GM18519 (cell line): ENCODE results near the gene NELL2.
"Not testable (repeated sequence)": the region's sequence is repeated elsewhere in the genome, so short reads cannot be mapped to it uniquely, and the experiment has no call there.

Experiments used
- ATAC-seq: cut with Tn5 transposase; IDR thresholded peaks from one replicate; pipeline ENCODE4 v1.9.1; 2021; ENCODE audit warnings: mild to moderate bottlenecking, moderate library complexity; ENCODE audit not compliant: unreplicated experiment, low FRiP score

The NELL2 gene

DNA sequence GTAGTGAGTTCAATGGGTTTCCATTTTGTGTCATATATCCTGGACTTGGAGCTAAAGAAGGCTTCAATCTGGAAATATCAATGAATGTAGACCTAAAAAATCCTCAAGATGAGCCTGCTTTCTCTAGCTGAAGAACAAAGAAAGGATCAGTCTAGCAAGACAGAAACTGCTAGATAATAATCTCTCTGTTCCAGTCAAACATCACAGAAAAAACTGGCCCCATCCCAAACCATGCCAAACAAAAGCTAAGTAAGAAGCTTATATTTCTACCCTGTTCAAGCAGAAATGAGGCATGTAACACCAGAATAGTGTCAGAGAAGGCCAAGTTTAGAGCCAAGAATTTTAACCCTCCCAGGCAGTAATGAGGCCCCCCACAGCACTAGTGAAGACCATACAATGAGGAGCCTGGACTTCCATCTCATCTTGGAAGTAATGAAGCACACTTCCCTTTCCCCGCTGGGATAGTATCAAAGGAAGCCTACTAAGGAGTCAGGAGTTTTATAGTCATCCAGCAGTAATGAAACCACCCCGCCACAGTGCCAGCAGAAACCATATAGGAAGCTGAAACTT lies 95.8 kb downstream of the NELL2 start:
- ATAC-seq: no peak

DNA sequence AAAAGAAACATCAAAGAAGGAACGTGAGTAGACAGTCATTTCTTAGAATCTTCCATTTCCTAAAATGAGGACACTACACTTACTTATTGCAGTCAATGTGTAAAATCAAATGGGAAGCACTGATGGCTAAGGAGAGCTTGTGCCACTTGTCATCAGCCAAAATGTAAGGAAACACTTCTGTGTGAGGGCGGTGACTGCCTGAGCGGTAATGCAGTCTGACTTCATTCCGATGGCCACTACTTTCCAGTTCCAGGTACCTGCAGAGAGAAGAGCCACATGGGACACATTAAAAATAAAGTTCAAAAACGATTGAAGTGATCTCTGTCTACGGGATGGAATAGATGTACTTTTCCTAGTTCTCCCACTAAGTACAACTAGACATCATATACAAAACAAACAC lies 96.3 kb downstream of the NELL2 start:
- ATAC-seq: no peak

DNA sequence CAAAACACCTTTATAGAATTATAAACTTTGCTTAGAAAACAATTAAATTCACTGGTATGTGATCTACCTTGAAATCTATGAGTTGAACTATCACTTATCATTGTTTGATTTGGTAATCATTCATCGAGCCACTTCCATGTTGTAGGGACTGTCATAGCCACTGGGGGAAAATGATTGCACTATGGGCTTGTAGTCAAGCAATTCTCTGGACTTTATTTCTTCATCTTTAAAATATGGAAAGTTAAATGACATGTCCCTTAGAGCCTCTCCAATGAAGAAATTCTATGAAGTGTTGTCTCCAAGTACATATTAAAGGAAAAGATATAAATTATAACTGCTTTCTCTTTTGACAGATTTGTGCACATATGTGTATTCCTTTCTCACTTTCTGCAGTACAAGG lies 97.3 kb downstream of the NELL2 start:
- ATAC-seq: no peak

DNA sequence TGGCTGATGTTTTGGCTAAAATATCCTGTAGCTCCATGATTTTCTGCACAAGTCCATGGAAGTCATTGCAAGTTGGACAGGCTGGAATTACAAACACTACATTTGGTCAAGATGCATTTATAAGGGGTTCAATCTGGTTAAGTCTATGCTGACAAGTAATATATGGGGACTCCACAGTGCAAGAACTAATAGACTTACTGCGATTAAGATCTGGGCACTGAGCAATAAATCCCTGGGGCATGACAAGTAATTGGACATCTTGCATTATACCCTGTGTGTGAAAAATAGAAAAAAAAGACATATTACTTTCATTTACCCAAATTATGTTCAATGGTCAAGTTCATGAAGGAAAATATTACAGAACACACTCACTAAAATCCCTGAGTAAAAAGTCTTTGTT lies 99.1 kb downstream of the NELL2 start:
- ATAC-seq: no peak

DNA sequence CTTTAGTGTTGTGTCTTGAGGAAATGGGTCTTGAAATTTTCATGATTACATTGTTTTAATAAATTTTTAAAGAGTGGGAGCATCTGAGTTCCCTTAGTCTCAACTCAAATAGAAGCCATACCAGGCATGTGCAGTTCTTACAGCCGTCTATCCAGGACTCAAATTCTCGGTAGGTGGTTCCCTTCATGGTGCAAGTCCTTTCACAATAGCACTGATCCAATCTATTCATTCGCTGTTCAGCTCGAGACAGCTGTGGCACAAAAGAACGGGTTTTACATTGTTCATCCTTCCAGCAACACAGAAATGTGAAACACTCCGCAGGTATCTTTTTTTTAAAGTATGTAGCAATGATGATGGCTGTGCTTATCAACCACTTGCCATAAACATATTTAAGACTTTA lies 100.2 kb downstream of the NELL2 start:
- ATAC-seq: no peak

DNA sequence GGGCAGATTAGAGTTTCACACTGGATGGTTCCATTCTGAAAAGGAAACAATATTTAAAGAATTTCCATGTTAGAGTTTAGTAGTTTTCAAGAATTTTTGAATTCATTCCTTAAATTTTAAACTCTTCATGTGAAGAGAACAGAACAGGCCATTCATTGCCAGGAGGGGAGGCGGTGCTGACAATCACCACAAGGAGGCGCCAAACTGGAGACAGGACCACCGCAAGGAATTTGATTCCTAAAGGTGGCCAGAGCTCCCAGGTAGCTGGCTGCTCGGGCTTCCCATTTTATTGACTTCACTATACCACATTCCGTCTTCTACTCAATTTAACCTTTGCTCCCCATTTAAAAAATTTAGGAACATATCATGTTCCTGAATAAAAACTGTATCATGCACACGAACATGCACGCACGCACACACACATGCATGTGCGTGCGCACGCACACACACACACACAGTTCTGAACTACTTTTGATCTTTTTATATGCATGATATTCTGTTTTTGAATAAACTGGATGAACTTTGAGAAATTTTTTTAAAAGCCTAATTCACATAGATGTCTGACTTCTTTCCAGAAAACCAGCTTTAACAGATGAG lies 101.2 kb downstream of the NELL2 start:
- ATAC-seq: no peak

DNA sequence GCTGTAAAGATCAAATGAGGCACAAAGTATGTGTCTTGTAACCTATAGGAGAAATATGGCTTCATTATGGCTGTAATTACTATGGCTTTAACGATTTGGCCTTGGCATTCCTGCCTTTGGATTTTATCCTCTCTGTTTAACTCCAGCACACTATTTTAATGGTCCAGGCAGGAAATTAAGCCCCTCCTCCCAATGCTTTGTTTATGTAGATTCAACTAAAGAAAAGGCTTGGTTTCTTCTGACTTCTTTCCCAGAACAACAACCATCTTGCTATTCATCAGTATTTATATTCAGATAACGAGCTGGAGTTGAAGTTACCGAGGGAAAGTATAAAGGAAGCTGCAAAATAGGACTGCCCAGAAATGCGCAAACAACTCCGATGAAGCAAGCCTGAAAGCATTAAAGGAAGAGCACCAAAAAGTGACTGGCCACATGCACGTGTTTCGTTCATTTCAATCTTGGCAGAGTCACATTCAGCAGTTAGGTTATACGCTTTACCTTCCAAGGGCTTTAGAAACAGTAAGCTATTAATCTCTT lies 104.6 kb downstream of the NELL2 start:
- ATAC-seq: no peak

DNA sequence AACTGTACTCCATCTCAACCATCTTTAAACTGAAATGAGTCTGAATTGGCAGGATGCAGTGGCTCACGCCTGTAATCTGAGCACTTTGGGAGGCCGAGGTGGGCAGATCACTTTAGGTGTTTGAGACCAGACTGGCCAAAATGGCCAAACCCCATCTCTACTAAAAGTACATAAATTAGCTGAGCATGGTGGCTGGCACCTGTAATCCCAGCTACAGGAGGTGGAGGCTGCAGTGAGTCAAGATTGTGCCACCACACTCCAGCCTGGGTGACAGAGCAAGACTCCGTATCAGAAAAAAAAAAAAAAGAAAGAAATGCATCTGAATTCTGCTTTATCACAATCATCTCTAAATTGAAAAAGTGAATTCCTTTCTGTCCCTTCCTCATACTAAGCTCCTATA lies 110.3 kb downstream of the NELL2 start:
- no peak for ATAC-seq

DNA sequence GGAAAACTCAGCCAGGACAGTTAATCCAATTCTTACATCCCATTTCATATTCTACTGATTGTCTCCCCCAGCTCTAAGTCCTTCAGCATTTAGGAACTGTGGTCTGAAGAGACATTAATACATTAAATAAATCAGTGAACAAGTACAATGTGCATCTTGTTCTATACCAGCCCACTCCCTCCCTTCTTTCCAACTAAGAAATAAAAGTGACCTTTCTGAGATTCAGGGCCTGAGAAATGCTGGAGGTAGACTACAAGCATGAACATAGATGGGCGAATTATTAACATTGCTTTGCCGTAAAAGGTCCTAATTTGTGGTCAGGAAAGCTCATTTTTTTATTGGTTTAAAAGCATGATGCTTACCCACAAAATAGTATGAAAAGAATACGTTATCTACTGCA lies 113.1 kb downstream of the NELL2 start:
- ATAC-seq: no peak

DNA sequence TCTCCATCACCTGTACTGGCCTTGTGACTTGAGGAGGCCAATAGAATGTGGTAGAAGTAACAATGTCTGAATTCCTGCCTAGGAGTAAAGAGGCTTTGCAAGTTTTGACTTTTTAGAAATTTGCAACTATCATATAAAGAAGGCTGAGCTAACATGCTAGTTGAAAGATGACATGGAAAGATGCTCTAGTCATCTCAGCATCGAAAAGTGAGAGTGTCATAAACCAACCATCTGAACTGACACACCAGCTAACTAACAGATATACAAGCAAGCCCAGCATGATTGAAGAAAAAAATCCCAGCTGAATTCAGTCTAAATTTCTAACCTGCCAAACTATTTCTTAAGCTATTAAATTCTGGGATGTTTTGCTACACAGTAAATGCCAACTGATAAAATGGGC lies 116.8 kb downstream of the NELL2 start:
- ATAC-seq: no peak

DNA sequence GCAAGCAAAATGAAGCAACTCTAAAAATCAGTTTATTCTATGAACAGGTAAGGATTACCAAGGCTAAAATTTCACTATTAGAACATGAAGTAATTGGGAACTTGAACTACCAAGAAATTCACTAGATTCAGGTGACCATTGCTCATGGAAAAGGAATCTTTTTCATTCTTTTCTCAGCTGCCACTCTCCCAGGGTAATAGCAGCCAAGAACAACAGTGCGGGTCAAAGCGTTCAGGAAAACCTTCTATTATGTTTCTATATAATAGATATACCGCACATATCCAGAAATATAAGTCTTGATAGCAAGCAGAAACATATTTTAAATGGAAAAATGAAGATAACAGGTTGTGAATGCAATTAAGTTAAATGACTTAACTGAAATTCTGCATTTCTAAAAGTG lies 125.6 kb downstream of the NELL2 start:
- no peak for ATAC-seq

DNA sequence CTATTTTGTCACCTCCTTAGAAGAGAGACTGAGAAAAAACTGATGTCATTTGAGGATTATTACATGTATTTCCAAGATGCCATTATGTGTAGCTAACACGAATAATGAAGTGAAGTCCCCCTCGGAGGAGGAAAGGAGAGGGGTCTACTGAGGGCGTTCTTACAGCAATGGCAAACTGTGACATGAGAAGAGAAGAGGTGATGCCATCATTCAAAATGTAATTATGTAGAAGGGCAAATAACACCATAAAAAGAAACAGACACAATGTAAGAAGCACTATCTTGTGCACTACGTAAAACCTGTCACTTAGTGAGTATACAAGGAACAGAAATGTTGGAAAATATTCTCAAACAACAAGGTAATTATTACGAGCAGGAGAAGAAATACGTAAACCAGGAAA lies 126.5 kb downstream of the NELL2 start:
- ATAC-seq: no peak

DNA sequence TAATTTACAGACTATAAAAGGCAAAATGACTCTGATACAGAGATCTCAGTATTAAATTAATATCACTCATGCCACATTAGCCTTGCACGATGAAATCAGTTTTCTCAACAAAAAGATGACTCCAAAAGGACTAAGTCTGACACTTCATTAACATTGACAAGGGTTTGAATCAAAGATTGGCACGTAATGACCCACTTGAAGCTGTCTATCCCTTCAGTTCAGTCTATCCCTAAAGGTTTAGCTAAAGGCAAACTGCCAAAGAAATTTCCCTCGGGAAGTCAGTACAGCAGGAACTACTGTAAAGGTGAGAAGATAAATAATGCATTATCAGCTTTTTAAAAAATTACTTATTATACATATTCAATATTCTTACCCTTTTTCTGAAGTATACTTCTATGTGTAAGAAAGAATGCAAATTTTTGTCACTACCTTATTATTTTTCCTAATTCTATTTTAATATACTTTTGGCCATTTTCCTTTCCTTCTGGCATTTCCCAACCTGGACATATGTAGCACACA lies 127.1 kb downstream of the NELL2 start:
- ATAC-seq: no peak

DNA sequence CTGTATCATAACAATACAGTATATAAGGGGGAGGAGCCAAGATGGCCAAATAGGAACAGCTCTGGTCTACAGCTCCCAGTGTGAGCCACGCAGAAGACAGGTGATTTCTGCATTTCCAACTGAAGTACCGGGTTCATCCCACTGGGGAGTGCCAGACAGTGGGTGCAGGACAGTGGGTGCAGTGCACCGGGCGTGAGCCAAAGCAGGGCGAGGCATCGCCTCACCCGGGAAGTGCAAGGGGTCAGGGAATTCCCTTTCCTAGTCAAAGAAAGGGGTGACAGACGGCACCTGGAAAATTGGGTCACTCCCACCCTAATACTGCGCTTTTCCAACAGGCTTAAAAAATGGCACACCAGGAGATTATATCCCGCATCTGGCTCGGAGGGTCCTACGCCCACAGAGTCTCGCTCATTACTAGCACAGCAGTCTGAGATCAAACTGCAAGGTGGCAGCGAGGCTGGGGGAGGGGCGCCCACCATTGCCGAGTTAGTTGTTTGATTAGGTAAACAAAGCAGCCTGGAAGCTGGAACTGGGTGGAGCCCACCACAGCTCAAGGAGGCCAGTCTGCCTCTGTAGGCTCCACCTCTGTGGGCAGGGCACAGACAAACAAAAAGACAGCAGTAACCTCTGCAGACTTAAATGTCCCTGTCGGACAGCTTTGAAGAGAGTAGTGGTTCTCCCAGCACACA lies 134.7 kb downstream of the NELL2 start:
- ATAC-seq: not testable (repeated sequence)

DNA sequence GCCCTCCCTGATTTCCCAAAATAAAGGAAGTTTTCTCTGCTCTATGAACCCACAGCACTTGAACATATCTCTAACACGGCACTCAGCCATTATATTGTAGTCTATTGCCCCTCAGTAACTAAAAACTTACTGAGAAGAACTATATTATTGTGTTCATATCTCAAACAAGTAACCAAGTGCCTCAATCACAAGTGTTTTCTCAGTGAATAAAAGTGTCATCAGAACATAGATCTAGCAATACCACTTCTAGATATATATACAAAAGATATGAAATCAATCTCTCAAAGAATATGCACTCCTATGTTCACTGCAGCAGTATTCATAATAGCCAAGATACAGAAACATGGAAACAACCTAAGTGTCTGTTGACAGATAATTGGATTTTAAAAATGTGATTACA lies 138.1 kb downstream of the NELL2 start:
- ATAC-seq: no peak

DNA sequence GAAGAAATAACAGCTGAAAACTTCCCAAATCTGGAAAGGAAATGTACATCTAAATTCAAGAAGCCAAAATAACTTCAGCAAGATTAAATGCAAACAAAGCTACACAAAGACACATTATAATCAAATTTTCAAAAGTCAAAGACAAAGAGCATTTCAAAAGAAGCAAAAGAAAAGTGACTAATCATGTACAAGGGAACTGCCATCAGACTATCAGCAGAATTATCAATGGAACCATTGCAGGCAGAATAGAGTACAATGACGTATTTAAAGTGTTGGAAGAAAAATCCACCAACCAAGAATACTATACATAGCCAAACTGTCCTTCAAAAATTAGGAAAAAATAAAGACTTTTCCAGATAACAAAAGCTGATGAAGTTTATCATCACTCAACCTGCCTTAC lies 147.5 kb downstream of the NELL2 start:
- no peak for ATAC-seq

DNA sequence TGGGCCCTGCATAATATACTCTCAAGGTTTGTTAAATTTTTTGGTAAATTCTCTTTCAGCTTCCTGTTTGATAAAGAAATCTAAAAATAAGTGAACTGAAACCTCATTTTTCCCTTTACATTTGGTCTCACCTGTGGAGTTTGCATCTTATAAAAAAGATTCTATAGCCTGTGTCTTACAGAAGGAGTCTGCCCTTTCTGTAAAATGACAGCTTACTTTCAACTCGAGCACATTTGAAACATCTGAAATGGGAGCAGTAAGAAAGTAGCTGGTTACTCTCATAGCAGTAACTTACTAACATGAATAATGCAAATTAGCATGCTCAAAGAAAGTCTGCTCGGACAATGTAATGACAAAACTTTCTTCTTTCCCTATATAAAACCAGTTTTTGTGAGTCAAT lies 155.8 kb downstream of the NELL2 start:
- no peak for ATAC-seq

DNA sequence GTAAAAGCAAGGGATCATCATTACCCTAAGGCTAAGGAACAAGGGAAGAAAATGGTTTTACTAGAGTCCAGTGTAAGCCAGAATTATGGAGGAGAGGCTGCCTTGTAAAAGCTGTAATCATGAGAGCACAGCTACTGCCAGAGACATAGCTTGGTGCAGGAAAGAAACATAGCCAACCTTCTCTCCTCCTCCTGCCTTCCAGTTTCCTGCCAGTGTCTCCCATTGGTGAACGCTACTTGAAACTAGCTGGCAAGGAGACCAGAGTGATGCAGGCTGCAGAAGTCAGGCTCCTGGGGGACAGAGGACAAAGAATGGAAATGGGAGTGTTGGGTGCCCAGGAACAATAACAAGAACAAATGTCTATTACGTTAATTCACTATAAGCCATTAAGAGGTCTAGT lies 158.5 kb downstream of the NELL2 start:
- ATAC-seq: no peak

DNA sequence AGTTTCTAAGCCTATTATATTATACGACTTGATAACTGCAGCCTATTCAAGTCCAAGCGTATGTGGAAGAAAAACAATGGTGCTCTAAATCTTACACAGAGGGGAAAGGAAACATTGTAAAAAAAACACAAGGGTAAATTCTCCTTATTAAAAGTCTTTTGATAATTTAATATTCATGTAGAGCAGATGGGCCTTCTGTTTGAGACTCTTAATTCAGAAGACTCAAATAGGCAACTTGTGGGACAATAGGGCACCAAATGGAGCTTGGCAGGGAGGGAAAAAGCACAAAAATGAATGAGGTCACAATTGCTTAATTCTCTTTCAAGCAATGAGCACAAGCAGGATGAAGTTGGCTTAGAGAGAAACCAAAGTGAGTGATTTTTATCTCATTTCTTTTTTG lies 159.4 kb downstream of the NELL2 start:
- no peak for ATAC-seq

DNA sequence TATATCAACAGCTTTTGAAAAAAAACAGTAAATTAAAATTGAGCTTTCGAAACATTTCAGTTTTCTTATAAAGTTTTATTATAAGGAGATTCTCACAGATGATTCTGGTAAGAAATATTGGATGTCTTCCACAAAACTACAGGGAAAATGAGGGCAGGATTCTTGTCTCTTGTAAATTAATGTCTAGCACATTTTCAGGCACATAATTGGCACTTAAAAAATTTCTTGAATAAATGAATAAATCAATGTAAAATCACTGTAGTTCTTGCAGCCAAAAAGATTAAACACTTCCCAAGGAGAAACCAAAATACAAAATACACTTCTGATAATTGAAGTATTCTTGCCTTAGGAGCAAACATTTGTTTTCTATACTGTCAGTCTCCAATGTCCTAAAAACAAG lies 164.4 kb downstream of the NELL2 start:
- no peak for ATAC-seq

DNA sequence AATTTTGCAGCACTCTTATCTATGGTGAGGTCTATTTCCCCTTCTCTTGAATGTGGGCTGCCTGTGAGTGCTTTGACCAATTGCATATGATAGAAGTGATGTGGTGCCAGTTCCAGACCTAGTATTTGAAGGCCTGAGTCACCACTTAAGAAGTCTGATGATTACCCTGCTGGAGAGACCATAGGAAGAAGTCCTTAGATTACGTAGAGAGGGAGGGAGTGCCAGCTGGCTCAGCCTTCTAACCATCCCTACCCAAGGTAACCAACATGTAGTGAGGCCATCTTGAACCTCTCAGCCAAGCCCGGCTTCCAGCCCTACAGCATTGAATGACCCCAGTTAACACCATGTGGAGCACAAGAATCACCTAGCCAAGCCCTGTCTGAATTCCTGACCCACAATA lies 166.9 kb downstream of the NELL2 start:
- no peak for ATAC-seq

DNA sequence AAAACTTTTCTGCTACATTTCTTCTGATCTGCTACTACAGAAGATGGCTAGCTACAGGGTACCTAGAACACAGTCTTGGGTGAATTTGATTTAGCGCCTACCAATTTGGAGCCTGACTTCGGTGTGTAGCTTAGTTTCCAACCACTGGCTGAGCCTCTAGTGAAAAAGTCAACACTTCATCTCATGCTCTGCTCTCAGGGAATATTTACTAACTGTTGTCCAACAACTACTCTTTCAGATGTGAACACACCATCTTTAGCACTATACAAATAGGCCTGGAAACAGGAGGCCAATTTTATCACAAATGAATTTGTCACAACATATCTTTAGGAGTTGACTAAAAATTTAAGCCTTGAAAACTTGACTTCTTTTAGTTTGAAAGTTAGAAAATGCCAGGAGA lies 167.9 kb downstream of the NELL2 start:
- no peak for ATAC-seq
